CD4-positive, alpha-beta T cell treated with Interleukin-10 for 1 hour (primary cell): ENCODE results near the gene SH3PXD2A.

Source experiments
- DNase-seq: peaks from one replicate; pipeline ENCODE4 v3.0.0-alpha.2; 2020

The SH3PXD2A gene

DNA sequence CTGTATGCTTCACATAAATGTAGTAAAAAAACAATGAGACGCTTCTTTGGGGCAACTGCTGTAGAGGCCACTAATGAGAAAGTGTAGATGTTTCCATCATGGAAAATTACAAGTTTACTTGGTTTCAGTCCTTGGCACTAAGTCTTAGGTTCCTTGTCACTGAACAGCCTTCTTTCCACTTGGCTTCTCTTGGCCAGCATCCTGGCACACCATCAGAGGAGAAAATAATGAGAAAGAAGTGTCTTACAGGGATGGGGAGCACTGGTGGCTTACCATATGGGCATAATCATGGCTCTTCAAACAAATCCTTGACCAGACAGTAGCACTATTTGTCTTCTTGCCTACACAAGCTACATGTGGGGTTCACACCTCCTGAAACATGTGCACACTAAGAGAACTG lies 22.5 kb upstream of the SH3PXD2A start:
- DNase-seq, result no peak

DNA sequence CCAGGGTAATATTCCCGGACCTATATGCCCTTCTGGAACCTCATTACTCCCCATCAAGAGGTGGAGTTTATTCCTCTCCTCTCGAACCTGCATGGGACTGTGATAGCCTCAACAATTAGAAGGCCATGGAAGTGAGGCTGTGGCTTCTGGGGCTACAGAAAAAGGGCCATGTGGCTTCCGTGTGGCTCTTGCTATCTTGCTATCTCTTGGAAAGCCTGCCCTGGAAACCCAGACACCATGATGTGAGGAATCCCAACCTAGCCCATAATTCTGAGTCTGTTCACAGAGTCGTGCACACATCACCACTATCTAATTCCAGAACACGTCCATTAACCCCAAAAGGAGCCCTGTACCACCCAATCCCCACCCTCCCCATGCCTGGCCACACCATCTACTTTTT lies 20.8 kb upstream of the SH3PXD2A start:
- no peak for DNase-seq

DNA sequence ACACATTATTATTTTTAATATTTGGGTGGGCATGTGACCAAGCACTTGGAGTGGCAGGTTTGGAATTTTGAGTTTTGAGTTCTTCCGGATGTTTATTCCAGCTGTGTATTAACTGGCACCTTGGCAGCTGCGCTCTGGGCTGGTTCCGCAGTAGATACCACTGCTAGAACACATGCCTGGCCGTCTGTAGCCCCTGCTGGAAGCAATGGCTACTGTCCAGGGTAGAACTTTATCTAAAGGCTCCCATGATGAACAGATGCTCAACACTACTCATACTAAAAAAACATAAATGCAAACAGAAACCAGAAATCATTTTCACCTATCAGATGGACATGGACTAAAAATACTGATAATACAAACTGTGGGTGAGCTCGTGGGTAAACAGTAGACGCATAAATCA lies 19.4 kb upstream of the SH3PXD2A start:
- no peak for DNase-seq

DNA sequence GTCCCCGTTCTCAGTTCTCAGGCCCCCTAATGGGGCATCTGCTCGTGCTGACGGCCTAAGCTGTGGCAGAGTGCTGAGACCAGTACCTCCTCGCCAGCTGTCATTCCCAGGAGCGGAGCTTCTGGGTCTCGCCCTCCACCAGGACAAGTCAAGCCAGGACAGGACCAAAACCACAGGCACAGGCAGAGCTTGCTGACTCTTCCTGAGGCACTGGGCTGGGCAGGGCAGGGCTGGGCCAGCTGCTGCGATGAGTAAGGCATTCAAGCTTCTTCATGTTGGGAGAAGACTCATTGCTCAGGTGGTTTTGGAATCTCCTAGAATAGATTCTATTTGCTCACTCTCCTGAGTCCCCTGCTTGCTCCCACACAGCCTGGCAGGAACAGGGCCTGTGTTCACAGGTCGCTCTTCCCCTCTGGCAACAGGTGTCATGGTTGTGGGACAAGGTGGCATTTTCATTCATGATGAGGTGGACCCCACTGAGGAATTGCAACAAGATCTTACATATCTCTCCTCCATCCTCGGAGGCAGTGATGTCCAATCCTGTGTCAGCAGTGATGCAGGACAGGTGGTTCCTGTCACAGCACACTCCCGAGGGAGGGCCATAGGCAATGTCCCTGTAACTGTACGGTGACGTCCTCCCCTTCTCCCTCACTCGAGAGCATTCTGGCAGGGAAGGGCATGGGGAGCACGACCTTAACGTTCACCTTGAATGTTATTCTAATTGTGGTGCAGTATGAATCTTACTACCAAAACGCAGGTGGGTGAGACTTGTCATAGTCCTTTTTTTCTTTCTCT lies 17.0 kb upstream of the SH3PXD2A start:
- DNase-seq, result no peak

DNA sequence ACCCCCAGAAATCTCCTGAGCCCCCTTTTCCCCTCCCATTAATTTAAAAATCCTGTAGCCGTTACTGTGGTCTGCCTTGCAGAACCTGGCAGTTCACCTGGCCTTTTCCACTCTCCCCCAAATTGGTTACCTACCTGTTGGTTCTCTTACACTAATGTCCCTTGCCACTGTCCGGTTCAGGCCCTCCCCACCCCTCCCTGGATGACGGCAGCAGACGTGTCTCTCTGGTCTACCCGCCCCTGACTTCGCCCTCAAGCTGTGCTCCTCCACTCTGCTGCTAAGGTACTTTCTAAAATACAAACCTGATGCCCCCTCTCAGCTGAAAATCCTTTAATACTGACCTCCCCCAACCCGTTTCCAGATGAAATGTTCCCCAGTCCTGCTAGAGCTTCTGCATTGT lies 15.6 kb upstream of the SH3PXD2A start:
- no peak for DNase-seq

- DNase-seq, result no peak
These were observed 15.1 kb upstream of the SH3PXD2A start for GRCh38 chr10:103870516-103870915.

DNA sequence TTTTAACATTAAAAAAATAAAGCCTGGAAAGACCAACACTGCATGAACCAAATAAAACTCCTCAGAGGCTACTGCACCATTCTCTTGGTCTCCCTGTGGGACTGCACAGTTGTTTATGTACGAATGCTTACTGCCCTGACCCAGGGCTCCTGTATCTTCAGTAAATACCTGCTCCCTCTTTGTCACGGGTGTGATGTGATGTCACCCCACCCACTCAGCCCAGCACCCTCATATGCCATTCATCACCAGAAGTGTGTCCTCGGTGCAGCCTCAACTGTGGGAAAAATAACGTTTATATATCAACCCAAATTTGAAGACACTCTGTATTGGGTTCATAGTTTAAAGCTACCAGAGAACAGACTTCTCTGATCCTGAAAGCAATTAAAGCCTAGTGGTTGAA lies 14.0 kb upstream of the SH3PXD2A start:
- DNase-seq, result no peak

DNA sequence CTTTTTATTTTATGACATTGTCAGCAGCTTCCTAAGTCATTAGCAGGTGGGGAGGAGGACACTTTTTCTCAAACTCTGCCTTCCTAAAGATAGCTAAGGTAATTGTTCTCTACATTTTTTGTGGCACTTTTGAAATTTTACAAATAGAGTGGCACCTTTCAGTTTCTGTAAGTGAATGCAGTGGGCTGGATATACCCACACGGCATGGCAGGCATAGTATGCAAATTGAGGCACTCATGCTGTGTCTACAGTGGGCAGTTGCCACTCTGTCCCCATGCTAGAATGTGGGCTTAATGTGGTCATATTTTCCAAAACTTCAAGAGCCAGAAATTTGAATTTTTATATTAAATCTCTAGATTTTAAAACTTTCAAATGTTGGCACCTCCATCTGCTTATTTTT lies 12.8 kb upstream of the SH3PXD2A start:
- no peak for DNase-seq

DNA sequence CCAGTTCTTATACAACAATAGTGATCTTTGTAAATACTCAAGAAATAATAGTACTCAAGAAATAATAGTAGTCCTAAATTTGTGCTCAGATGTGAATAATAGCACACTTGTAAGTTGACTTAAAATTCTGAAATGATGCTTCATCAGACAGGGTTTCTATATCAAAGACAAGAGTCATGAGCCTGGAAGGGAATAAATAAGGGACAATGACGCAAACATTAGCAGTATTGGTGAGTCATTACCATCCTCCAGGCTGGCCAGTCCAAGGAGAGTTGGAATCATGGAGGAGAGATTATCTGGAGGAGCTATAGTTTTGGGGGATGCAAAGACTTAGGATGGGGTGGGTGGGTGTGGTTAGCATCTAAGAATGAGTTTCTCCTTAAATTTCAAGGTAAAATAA lies 6.1 kb upstream of the SH3PXD2A start:
- DNase-seq, result no peak

DNA sequence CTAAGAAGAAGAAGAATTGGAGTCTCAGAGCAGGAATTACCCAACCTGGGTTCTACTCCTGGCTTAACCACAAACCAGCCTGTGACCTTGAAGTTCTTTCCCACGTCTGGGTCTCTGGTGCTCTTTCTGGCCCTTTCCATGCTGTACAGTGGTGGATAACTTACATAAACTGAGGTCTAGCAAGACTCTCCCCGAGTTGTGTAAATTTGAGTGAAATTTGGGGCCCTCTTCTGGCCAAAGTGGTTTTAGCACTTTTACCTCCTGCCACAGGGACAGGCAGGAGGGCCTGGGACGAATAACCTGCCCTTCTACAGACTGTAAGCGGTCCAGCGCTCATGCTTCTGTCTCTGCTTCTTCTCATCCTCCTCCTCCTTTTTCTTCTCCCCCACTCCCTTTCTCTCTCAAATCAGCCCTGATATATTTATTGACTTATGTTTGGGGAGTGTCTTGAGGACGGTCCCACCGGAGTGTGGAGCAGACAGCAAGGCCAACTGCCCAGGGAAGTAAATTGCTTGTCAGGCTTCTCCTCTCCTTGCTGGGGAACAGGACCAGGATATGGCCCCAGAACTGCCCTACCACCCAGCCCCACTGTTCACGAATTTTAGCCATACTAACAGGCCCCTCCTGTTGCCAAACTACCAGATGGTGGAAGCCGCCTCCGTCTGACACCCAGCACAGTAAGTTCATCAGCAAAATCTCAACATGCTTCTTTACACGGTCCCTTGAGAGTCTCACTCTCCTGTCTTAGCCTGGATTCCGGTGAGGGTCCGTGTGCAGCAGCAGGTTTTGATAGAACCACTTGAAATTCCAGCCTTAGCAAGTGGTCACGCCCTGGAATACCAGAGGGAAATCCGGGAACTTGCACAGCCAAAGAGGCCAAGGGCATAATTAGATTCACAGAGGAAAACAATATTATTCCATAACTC lies 4.0 kb upstream of the SH3PXD2A start:
- DNase-seq, result peak; percentile 67

DNA sequence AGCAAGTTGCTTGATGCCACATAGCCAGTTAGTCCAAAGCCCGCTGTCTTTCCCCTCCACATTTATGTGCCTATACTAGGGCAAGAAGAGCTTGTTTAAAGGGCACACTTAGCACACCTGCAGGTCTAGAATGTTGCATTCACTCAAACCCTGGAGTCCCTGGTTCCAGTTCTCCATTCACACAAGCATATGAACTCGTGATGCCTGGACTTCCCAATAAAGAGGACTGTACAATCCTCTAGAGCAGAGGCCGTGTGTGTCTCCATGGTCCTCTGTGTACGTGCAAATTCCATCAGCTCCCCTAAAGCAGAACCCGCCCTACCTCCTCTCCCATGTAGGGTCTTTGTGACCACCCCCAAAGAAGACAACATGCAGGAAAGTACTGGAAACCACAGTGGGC lies 3.0 kb upstream of the SH3PXD2A start:
- no peak for DNase-seq

- no peak for DNase-seq
These were observed 1.4 kb upstream of the SH3PXD2A start for GRCh38 chr10:103856797-103857170.

DNA sequence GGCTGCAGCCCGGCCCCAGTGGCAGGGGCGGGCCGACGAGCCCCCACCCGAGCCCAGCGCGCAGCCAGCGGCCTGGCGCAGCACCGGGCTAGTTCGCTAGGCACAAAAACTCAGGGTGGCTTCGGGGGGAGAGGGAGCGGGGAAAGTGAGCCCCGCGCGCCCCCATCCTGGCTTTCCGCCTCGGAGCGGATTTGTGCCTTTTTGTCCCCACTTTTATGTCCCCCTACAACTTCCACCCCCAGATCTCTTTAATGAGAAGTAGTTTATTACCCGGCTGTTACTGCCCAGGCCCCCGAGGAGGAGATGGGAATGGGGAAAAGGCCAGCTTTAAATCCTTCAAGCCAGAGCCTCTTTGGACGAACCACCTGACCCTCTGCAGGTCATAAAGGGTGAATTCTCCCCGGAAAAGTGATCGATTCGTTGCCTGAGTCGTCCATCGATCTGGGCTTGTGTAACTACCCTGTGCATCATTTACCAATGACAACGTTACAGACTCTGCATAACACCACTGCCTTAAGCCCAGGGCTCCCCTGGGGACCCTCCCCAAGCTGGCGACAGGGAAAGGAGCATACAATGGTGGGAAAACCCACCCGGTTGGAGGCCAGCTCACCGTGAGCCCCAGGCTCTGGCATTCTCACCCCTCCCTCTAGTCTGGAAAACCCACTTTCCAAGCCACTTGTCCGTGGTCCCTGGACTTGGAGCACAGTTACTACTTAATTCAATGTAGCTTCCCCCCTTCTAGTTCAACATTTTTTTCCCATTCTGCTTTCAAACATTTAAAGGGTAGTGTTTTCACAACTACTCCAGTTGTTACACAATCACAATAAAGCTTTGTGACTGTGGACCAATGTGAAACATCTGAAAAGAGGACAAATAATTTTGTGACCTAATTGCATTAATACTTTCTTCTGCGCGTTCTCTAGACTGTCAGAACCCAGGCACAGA lies 748 bp upstream of the SH3PXD2A start:
- no peak for DNase-seq

- DNase-seq, result no peak
These were observed 537 bp downstream of the SH3PXD2A start for GRCh38 chr10:103854686-103855391.

DNA sequence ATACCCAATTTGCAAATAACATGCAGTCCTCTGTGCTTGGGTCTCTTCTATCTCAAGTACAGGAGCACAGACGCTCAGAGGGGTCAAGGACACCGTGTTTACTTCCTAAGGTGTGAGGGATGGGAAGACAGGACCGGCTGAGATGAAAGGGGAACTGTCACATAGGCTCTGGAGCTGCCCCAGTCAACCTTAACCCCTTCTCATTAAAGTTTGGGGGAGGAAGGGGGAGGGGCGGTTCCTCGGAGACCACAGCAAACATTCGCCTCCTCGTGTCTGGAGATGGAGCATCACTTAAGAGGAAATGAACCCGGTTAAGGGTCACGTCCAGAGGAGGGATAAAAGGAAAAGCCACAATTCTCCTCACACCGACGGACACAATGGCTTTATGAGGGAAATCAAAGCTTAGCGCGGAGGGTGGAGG lies 1.1 kb downstream of the SH3PXD2A start:
- DNase-seq, result no peak

DNA sequence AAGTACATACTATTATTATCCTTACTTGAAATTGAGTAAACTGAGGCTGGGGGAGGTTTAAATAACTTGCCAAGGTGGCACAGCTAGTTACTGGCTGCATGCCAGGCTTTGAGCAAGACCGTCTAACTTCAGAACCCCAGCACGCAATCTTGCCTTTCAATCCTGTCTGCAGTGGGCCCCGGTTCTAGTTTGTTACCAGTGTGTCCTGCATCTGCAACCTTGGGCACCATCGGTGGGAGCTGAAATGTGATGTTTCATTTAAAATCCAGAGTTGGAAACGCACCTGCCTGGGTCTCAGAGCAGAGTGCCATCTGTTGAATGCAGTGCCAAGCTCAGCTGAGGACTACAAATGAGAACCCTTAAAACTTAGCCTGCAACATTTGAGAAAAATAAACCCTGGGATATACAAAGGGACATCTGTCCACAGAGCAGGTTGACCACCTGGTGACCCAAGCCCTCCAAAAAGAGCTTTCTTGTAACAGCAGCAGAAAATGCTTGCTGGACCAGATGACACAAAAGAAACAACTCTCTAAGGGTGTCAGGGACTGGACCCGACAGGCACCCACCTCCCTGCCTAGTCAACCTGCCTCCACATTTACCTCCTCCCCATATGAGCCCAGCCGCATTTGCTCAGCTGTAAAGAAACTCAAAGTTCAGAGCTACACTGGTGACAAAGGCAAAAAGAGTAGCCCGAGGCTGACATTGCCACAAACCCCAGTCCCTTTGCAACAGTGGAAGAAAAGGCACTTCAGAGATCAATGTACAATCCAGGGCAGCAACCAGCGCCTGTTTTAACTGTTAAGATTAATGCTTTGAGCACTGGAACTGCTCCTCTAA lies 1.7 kb downstream of the SH3PXD2A start:
- DNase-seq, result no peak

DNA sequence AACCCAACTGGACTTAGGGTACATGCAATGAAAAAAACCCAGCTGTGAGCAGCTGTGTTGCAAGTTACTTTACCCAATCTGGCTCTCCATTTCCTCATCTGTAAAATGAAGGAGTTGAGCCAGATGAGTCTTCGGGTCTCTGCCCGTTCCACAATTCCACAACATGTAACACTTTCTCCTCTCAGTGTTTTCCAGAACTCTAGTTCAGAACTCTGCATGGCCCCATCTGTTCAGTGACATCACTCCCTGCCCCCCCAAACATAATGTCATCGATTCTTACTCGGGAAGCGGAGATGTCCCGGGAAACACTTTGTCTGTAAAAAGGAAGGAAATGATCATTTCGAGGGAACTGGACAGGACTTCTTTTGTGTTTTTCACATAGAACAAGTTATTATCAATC lies 2.5 kb downstream of the SH3PXD2A start:
- DNase-seq, result no peak

GRCh38 chr10:103852189-103852711 lies 3.1 kb downstream of the SH3PXD2A start:
- DNase-seq, result no peak

- no peak for DNase-seq
These were observed 4.1 kb downstream of the SH3PXD2A start for GRCh38 chr10:103851261-103851660.

GRCh38 chr10:103850572-103850895 lies 4.8 kb downstream of the SH3PXD2A start:
- no peak for DNase-seq

GRCh38 chr10:103849880-103850571 lies 5.3 kb downstream of the SH3PXD2A start:
- no peak for DNase-seq
